DOHH2 (cell line): ENCODE results near the gene PHC1.

Experiments used
- H3F3A ChIP-seq: fragments of 200-600 bp; sonication (generic), shearing (Covaris generic); 2 replicates; pipeline ENCODE4 v1.6.0; 2016; ENCODE audit warnings: antibody characterized with exemption, mild to moderate bottlenecking; ENCODE audit not compliant: control insufficient read depth, insufficient read depth
- H3K27ac ChIP-seq: fragments of 200-600 bp; sonication (generic); 2 replicates; pipeline ENCODE4 v1.5.1; 2014; ENCODE audit warnings: low read depth, mild to moderate bottlenecking, low read length, moderate library complexity
- H3K27me3 ChIP-seq: fragments of 200-600 bp; sonication (generic); 2 replicates; pipeline ENCODE4 v1.6.1; 2014; ENCODE audit warnings: mild to moderate bottlenecking, low read length, mixed read lengths; ENCODE audit not compliant: control insufficient read depth
- H3K36me3 ChIP-seq: fragments of 200-600 bp; sonication (generic); 2 replicates; pipeline ENCODE4 v1.6.1; 2014; ENCODE audit warnings: mild to moderate bottlenecking, low read length, moderate library complexity, mixed read lengths; ENCODE audit not compliant: control insufficient read depth
- H3K4me1 ChIP-seq: fragments of 200-600 bp; sonication (generic); 2 replicates; pipeline ENCODE4 v1.6.1; 2014; ENCODE audit warnings: mild to moderate bottlenecking, low read length, mixed read lengths; ENCODE audit not compliant: control insufficient read depth
- H3K4me2 ChIP-seq: fragments of 200-600 bp; sonication (generic); 2 replicates; pipeline ENCODE4 v1.6.0; 2014; ENCODE audit warnings: mild to moderate bottlenecking, low read length, moderate library complexity
- H3K4me3 ChIP-seq: fragments of 200-600 bp; sonication (generic); 2 replicates; pipeline ENCODE4 v1.5.1; 2014; ENCODE audit warnings: mild to moderate bottlenecking, low read length, mixed read lengths
- H3K79me2 ChIP-seq: fragments of 200-600 bp; sonication (generic); 2 replicates; pipeline ENCODE4 v1.6.1; 2014; ENCODE audit warnings: mild to moderate bottlenecking, low read length, mixed read lengths; ENCODE audit not compliant: control insufficient read depth
- H3K9me2 ChIP-seq: fragments of 200-600 bp; sonication (generic); replicated peaks from 2 replicates; pipeline ENCODE4 v1.6.1; 2014; ENCODE audit warnings: mild to moderate bottlenecking, low read length, mixed read lengths; ENCODE audit not compliant: control insufficient read depth
- H3K9me3 ChIP-seq: fragments of 200-600 bp; sonication (generic); 2 replicates; pipeline ENCODE4 v1.6.1; 2014; ENCODE audit warnings: antibody characterized with exemption, low read length, mixed read lengths; ENCODE audit not compliant: control insufficient read depth, insufficient read depth
- H4K20me1 ChIP-seq: fragments of 200-600 bp; sonication (generic); 2 replicates; pipeline ENCODE4 v1.6.0; 2014; ENCODE audit warnings: low read depth, mild to moderate bottlenecking, antibody characterized with exemption, low read length, moderate library complexity; ENCODE audit not compliant: control insufficient read depth, insufficient read depth
- EZH2phosphoT487 ChIP-seq: fragments of 200-600 bp; sonication (generic); IDR thresholded peaks from 2 replicates; pipeline ENCODE4 v1.6.1; 2017; ENCODE audit warnings: borderline replicate concordance, mild to moderate bottlenecking, antibody characterized with exemption, low read length, moderate library complexity, mixed read lengths
- TF ChIP-seq, protein P1 (sequence below): fragments of 200-600 bp; sonication (generic); IDR thresholded peaks from one replicate; pipeline ENCODE4 v1.5.1; 2014; ENCODE audit warnings: antibody characterized with exemption, mild to moderate bottlenecking, low read depth, low read length; ENCODE audit not compliant: poor library complexity, severe bottlenecking

The PHC1 gene

DNA sequence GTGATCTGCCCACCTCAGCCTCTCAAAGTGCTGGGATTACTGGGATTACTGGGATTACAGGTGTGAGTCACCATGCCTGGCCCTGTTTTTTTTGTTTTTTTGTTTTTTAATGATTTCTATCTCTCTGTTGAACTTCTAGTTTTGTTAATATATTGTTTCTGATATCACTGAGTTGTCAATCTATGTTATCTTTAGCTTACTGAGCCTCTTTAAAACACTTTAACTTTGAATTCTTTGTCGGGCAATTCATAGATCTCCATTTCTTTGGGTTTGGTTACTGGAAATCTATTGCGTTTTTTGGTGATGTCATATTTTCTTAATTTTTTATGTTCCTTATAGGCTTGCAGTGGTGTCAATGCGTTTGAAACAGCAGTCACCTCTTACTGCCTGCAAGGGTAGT, 65.8 kb downstream of the PHC1 start:
- no peaks in the 10 kb centered on the region for H3K9me2 ChIP-seq
- no peak for TF ChIP-seq EZH2phosphoT487
- TF ChIP-seq, protein P1, sequence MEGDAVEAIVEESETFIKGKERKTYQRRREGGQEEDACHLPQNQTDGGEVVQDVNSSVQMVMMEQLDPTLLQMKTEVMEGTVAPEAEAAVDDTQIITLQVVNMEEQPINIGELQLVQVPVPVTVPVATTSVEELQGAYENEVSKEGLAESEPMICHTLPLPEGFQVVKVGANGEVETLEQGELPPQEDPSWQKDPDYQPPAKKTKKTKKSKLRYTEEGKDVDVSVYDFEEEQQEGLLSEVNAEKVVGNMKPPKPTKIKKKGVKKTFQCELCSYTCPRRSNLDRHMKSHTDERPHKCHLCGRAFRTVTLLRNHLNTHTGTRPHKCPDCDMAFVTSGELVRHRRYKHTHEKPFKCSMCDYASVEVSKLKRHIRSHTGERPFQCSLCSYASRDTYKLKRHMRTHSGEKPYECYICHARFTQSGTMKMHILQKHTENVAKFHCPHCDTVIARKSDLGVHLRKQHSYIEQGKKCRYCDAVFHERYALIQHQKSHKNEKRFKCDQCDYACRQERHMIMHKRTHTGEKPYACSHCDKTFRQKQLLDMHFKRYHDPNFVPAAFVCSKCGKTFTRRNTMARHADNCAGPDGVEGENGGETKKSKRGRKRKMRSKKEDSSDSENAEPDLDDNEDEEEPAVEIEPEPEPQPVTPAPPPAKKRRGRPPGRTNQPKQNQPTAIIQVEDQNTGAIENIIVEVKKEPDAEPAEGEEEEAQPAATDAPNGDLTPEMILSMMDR, result no peak
- H4K20me1 ChIP-seq, result no peaks in the 10 kb centered on the region
- H3K4me1 ChIP-seq, result no peaks in the 10 kb centered on the region; the same call in 1 of the 2 replicates
- H3F3A ChIP-seq, result no peaks in the 10 kb centered on the region
- no peaks in the 10 kb centered on the region for H3K36me3 ChIP-seq
- no peak overlapping the region for H3K4me3 ChIP-seq
- no peaks in the 10 kb centered on the region for H3K79me2 ChIP-seq
- no peak overlapping the region for H3K27ac ChIP-seq
- H3K4me2 ChIP-seq, result no peak overlapping the region
- H3K9me3 ChIP-seq, result no peaks in the 10 kb centered on the region
- no peaks in the 10 kb centered on the region for H3K27me3 ChIP-seq

DNA sequence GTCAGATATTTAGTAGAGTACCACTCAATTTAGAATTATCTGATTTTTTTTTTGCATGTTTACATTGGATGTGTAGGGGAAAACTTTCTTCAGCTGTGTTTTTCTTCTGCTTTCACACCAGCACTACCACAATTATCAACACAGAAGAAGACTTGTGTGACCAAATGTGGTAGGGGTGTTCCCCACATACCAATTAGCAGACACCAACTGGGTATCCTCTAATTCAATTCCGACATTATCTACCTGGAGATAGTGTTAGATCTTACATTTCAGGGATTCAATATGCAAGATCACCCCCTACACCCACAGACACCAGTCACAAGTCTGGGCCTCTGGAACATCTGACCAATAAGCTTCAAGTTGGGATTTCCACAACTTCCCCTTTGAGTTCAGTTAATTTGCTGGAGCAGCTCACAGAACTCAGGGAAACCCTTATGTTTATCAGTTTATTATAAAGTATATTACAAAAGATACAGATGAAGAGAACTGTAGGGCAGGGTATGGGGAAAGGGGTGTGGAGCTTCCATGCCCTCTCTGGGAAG, 71.0 kb downstream of the PHC1 start:
- Histone ChIP-seq H3K9me2 (no peaks in the 10 kb centered on the region), H3K36me3 (no peaks in the 10 kb centered on the region), H3K27me3 (no peaks in the 10 kb centered on the region), H3K79me2 (no peaks in the 10 kb centered on the region), H3F3A (no peaks in the 10 kb centered on the region), H3K4me2 (no peak overlapping the region), H4K20me1 (no peaks in the 10 kb centered on the region), H3K4me3 (no peak overlapping the region), H3K9me3 (no peaks in the 10 kb centered on the region), H3K27ac (no peak overlapping the region), H3K4me1 (peaks cover 27% of the 10 kb centered on the region)
- TF ChIP-seq EZH2phosphoT487, result no peak
- TF ChIP-seq, protein P1, result no peak

DNA sequence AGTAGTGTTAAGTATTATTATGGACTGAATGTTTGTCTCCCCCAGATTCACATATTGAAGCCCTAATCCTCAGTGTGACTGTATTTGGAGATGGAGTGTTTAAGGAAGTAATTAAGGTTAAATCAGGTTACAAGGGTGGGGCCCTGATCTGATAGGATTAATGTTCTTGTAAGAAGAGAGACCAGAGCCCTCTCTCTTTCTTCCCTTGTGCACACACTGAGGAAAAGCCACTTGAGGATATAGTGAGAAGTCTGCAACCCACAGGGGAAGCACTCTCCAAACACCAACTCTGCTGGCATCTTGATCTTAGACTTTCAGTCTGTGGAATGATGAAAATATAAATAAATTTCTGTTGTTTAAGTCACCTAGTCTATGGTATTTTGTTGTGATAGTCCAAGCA, 72.9 kb downstream of the PHC1 start:
- no peak overlapping the region for H3K4me2 ChIP-seq
- TF ChIP-seq, protein P1, result no peak
- TF ChIP-seq EZH2phosphoT487, result no peak
- H3K79me2 ChIP-seq, result no peaks in the 10 kb centered on the region
- no peaks in the 10 kb centered on the region for H3F3A ChIP-seq
- no peaks in the 10 kb centered on the region for H3K27me3 ChIP-seq
- H3K9me3 ChIP-seq, result no peaks in the 10 kb centered on the region
- H3K4me1 ChIP-seq, result peaks cover 27% of the 10 kb centered on the region
- no peaks in the 10 kb centered on the region for H3K36me3 ChIP-seq
- H3K9me2 ChIP-seq, result no peaks in the 10 kb centered on the region
- H3K27ac ChIP-seq, result no peak overlapping the region
- H3K4me3 ChIP-seq, result no peak overlapping the region
- no peaks in the 10 kb centered on the region for H4K20me1 ChIP-seq
